ENCODE data around the gene WDR11.

GRCh38 chr10:120944586-120945125, 93.5 kb downstream of the WDR11 start:
- TF ChIP-seq CTCF (IDR thresholded peaks at IDR 0.05 in 8 of 11, conservative IDR thresholded peaks at IDR 0.05 in 3 of 11): no peak
- TF ChIP-seq POLR2A (IDR thresholded peaks at IDR 0.05): no peak
- TF ChIP-seq POLR2AphosphoS5 (IDR thresholded peaks at IDR 0.05): no peak

Data from spleen (tissue), 7 donors.